Activated T-helper 2 cell treated with anti-CD3 and anti-CD28 coated beads, Interferon-gamma antibody, Interleukin-2, Interleukin-4, amounts not matched to agents 10 μg/mL and 5 μg/mL and 100 μg/mL, durations not matched to agents 14 hours and 24 hours and 36 hours (primary cell): ENCODE data around the gene HAPLN3. TPM values are rescaled to one million over a fixed set of nuclear protein-coding genes. Genes with fewer than 3 reads are reported as not detected.

ENCODE experiments used
- DNase-seq: peaks from one replicate; pipeline ENCODE4 v3.0.0; 2021; ENCODE audit warnings: low spot score
- H3K27ac Mint-ChIP-seq: one replicate; pipeline ENCODE4 v1.8.0; 2021; ENCODE audit warnings: mixed read lengths
- H3K27me3 Mint-ChIP-seq: one replicate; pipeline ENCODE4 v1.8.0; 2021; ENCODE audit warnings: low read depth, mixed read lengths
- H3K36me3 Mint-ChIP-seq: one replicate; pipeline ENCODE4 v1.8.0; 2021; ENCODE audit warnings: low read depth, mixed read lengths
- H3K4me1 Mint-ChIP-seq: one replicate; pipeline ENCODE4 v1.8.0; 2021; ENCODE audit warnings: low read depth, mixed read lengths
- H3K4me3 Mint-ChIP-seq: one replicate; pipeline ENCODE4 v1.8.0; 2021; ENCODE audit warnings: low read depth, mild to moderate bottlenecking, moderate library complexity, mixed read lengths
- H3K9me3 Mint-ChIP-seq: one replicate; pipeline ENCODE4 v1.8.0; 2021; ENCODE audit warnings: mixed read lengths
- intact Hi-C: fragments of 100-400 bp; cut with micrococcal nuclease; formaldehyde crosslinking; loops from one replicate; pipeline ENCODE4 v1.15.1; 2023
- total RNA-seq: library from RNA; stranded (reverse); gene quantifications from 2 replicates; pipeline ENCODE4 v1.2.3, GENCODE V29; 2022

The HAPLN3 gene
- total RNA-seq, 1 donor from 2014 or later, result 71.4 TPM

GRCh38 chr15:88899251-88899650 lies 3.9 kb upstream of the HAPLN3 start:
- Mint-ChIP-seq H3K4me3 (no peak overlapping the region), H3K27ac (no peak overlapping the region), H3K4me1 (peaks cover 24% of the 10 kb centered on the region), H3K9me3 (no peaks in the 10 kb centered on the region), H3K27me3 (no peaks in the 10 kb centered on the region), H3K36me3 (no peaks in the 10 kb centered on the region)
- DNase-seq, result no peak
- intact Hi-C loops, result loop anchor here (10.0 kb wide), 1 partner anchor 354 kb away; the partner anchor contains the start of gene DET1

- intact Hi-C loops, result loop anchor here (10.0 kb wide), 1 partner anchor 354 kb away; the partner anchor contains the start of gene DET1
- Mint-ChIP-seq H3K4me3 (no peak overlapping the region), H3K4me1 (peaks cover 21% of the 10 kb centered on the region), H3K36me3 (no peaks in the 10 kb centered on the region), H3K27ac (no peak overlapping the region), H3K27me3 (no peaks in the 10 kb centered on the region), H3K9me3 (no peaks in the 10 kb centered on the region)
- no peak for DNase-seq
These were observed 3.4 kb upstream of the HAPLN3 start for GRCh38 chr15:88898736-88899135.

GRCh38 chr15:88897456-88898194 lies 2.3 kb upstream of the HAPLN3 start:
- Mint-ChIP-seq H3K4me3 (no peak overlapping the region), H3K36me3 (peaks cover 5% of the 10 kb centered on the region), H3K9me3 (no peaks in the 10 kb centered on the region), H3K4me1 (peaks cover 23% of the 10 kb centered on the region), H3K27ac (no peak overlapping the region), H3K27me3 (no peaks in the 10 kb centered on the region)
- peak; percentile 78 for DNase-seq
- intact Hi-C loops, result loop anchor here (2.0 to 10.0 kb wide), 2 partner anchors 353 to 431 kb away; partner anchors contain the start of genes DET1, MRPL46 and MRPS11

- intact Hi-C loops, result loop anchor here (2.0 to 10.0 kb wide), 2 partner anchors 352 to 430 kb away; partner anchors contain the start of genes DET1, MRPL46 and MRPS11
- Mint-ChIP-seq H3K27ac (no peak overlapping the region), H3K36me3 (peaks cover 5% of the 10 kb centered on the region)
These were observed 1.8 kb upstream of the HAPLN3 start for GRCh38 chr15:88897142-88897455.

GRCh38 chr15:88896333-88897033 lies 1.1 kb upstream of the HAPLN3 start:
- Mint-ChIP-seq H3K27me3 (no peaks in the 10 kb centered on the region), H3K4me3 (no peak overlapping the region), H3K36me3 (peaks cover 5% of the 10 kb centered on the region), H3K9me3 (no peaks in the 10 kb centered on the region), H3K27ac (no peak overlapping the region), H3K4me1 (peaks cover 23% of the 10 kb centered on the region)
- DNase-seq, result no peak
- intact Hi-C loops, result loop anchor here (2.0 to 10.0 kb wide), 2 partner anchors 352 to 430 kb away; partner anchors contain the start of genes DET1, MRPL46 and MRPS11

More at GRCh38 chr15:88897142-88897455, 1.8 kb upstream of the HAPLN3 start:
- Mint-ChIP-seq H3K4me1 (peaks cover 23% of the 10 kb centered on the region), H3K4me3 (no peak overlapping the region), H3K27me3 (no peaks in the 10 kb centered on the region), H3K9me3 (no peaks in the 10 kb centered on the region)
- no peak for DNase-seq

- H3K4me3 Mint-ChIP-seq, result peak overlapping the region; percentile 84
- H3K27me3 Mint-ChIP-seq, result no peaks in the 10 kb centered on the region
- peak; percentile 75 for DNase-seq
- H3K36me3 Mint-ChIP-seq, result peaks cover 8% of the 10 kb centered on the region
- no peak overlapping the region for H3K27ac Mint-ChIP-seq
- peaks cover 23% of the 10 kb centered on the region for H3K4me1 Mint-ChIP-seq
- intact Hi-C loops, result loop anchor here (1.0 to 10.0 kb wide), 3 partner anchors 18 to 350 kb away; partner anchors contain the start of genes DET1 and MFGE8
- H3K9me3 Mint-ChIP-seq, result no peaks in the 10 kb centered on the region
These were observed 961 bp downstream of the HAPLN3 start for GRCh38 chr15:88894348-88894818.

- Mint-ChIP-seq H3K4me3 (no peak overlapping the region), H3K9me3 (no peaks in the 10 kb centered on the region), H3K27me3 (no peaks in the 10 kb centered on the region), H3K4me1 (peaks cover 12% of the 10 kb centered on the region), H3K36me3 (peaks cover 8% of the 10 kb centered on the region), H3K27ac (no peak overlapping the region)
- DNase-seq, result no peak
- intact Hi-C loops, result loop anchor here (10.0 kb wide), 1 partner anchor 347 kb away; the partner anchor contains the start of gene DET1
These were observed 3.6 kb downstream of the HAPLN3 start for GRCh38 chr15:88891540-88892254.

GRCh38 chr15:88890495-88890894 lies 4.8 kb downstream of the HAPLN3 start:
- Mint-ChIP-seq H3K9me3 (no peaks in the 10 kb centered on the region), H3K27me3 (no peaks in the 10 kb centered on the region), H3K36me3 (peaks cover 8% of the 10 kb centered on the region), H3K4me1 (peaks cover 7% of the 10 kb centered on the region), H3K4me3 (no peak overlapping the region), H3K27ac (no peak overlapping the region)
- intact Hi-C loops, result loop anchor here (10.0 kb wide), 1 partner anchor 346 kb away; the partner anchor contains the start of gene DET1
- DNase-seq, result no peak

GRCh38 chr15:88888719-88889118 lies 6.6 kb downstream of the HAPLN3 start:
- intact Hi-C loops, result no loop called here
- Mint-ChIP-seq H3K9me3 (no peaks in the 10 kb centered on the region), H3K27ac (no peak overlapping the region), H3K4me3 (no peak overlapping the region), H3K27me3 (no peaks in the 10 kb centered on the region), H3K4me1 (peaks cover 3% of the 10 kb centered on the region), H3K36me3 (peaks cover 19% of the 10 kb centered on the region)
- no peak for DNase-seq

- peaks cover 18% of the 10 kb centered on the region for H3K36me3 Mint-ChIP-seq
- H3K27ac Mint-ChIP-seq, result no peak overlapping the region
- no peak overlapping the region for H3K4me3 Mint-ChIP-seq
- no peaks in the 10 kb centered on the region for H3K4me1 Mint-ChIP-seq
- no peaks in the 10 kb centered on the region for H3K27me3 Mint-ChIP-seq
- DNase-seq, result no peak
- H3K9me3 Mint-ChIP-seq, result no peaks in the 10 kb centered on the region
- intact Hi-C loops, result no loop called here
These were observed 8.2 kb downstream of the HAPLN3 start for GRCh38 chr15:88887068-88887580.

- H3K27me3 Mint-ChIP-seq, result no peaks in the 10 kb centered on the region
- no peak for DNase-seq
- intact Hi-C loops, result no loop called here
- H3K36me3 Mint-ChIP-seq, result peaks cover 31% of the 10 kb centered on the region
- no peaks in the 10 kb centered on the region for H3K9me3 Mint-ChIP-seq
- no peak overlapping the region for H3K27ac Mint-ChIP-seq
- no peak overlapping the region for H3K4me3 Mint-ChIP-seq
- H3K4me1 Mint-ChIP-seq, result no peaks in the 10 kb centered on the region
These were observed 12.6 kb downstream of the HAPLN3 start for GRCh38 chr15:88882785-88883184.

GRCh38 chr15:88881775-88882174 lies 13.6 kb downstream of the HAPLN3 start:
- Mint-ChIP-seq H3K4me1 (no peaks in the 10 kb centered on the region), H3K36me3 (peaks cover 35% of the 10 kb centered on the region), H3K27me3 (no peaks in the 10 kb centered on the region), H3K27ac (no peak overlapping the region), H3K4me3 (no peak overlapping the region), H3K9me3 (no peaks in the 10 kb centered on the region)
- DNase-seq, result no peak
- intact Hi-C loops, result no loop called here
